ENCODE results near the gene TLN1.
A peak's percentile ranks its signal among the peaks of the same experiment; 100 is the strongest.

Gene TLN1

DNA sequence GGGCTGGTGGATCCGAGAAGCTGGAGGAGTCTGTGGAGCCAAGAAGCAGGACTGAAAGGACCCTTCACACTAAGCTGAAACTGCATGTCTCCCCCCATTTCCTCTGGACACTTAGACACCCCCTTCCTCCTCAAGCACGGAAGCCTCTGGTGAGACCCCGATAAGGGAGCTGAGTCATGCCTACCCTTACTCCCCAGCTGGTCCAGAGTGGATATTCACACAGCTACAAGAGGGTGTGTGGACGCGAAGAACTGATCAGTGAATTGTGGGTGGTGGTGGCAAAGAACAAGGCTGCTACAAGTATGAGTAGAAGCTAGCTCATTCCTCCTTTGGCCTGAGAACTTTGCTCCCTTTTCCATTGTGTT lies 4.3 kb downstream of the TLN1 start:
- no peak for DNase-seq

GRCh38 chr9:35726931-35727330 lies 5.1 kb downstream of the TLN1 start:
- peak; percentile 39 for DNase-seq

- no peak for DNase-seq
These were observed 6.6 kb downstream of the TLN1 start for GRCh38 chr9:35725362-35725761.

DNA sequence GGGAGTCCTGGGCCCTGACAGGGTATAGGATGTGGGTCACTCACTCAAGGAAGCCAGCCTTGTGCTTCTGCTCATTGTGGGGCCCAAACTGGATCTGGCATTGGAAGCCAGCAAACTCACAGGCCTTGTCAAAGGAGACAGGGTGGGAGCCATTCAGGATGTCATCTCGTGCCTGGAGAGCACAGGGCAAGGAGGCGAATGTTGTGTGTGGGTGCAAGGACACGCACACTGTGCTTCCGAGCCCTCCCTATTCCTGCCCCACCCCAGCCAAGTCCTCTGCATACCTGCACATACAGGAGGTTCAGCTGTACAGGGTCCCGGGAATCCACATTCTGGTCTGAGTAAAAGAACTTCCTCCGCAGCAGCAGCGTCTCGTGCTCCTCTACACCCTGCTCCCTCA lies 8.1 kb downstream of the TLN1 start:
- no peak for DNase-seq

DNA sequence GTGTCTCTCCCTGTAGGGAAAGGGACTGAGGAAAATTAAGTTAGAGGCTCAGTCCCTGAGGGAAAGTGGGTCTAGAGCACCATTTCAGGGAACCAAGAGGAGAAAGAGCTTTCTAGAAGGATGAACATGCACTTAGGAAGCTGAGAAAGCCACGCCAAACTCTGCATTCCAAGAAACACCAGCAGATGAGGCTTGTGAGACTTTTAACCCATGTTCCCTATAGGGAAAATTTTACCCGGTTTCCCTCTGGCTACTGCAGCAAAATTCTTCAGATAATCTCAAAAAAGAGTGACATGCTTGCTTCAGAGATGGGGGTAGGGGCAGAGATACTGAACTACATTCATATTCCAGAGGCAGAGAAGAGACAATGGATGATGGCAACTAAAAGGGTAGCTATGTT lies 8.6 kb downstream of the TLN1 start:
- DNase-seq: no peak

DNA sequence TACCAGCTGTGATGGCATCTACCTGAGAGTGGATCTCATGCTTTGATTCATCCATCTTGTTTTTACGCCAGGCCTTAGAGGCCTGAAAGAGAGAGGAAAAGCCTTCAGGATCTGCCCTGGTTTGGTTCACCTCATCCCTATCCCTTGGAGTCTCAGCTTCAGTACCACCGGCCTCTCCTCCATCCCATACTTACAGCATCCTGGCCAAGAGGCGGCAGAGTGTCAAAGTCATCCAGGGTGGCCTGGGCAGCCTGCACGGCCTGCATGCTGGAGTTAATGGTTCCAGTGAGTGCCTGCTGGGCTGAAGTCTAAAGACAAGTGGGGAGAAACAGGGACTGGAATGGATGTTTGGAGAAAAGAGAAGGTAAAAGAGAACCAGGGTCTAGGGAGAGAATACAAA lies 12.4 kb downstream of the TLN1 start:
- DNase-seq: no peak

DNA sequence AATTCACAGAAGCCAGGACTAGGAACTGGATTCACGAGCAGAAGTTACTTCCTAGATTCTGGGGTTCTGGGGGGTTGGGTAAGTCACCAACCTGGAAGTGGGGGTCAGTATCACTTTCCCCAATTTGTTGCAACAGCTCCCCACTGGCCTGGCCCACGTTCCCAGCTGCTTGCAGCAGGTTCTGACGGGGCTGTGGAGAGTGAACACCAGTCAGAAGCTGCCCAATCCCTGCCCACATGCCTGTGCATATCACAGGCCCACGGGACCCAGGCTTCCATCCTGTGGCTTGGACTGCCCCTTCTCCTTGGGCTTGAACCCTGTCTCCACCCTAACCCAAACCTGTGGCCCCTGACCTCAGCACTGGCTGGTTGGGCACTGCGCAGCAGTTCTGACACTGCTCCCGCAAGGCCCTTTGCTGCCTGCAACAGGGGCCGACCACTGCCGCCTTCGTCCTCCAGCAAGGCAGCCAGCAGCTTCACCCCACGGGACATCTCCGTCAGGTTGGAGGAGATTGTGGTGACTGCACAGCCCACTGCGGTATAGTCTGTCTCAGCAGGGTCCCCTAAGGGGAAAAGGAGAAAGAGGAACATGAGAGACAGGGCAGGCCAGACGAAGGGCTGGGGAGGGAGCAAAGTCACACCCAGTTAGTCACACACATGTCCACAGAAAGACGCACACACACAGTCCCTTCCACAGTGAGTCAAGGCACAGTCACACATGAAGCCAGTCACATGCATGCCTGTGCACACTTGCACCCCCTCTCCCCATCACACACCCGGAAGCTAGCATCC lies 13.1 kb downstream of the TLN1 start:
- no peak for DNase-seq

- DNase-seq: no peak
These were observed 14.7 kb downstream of the TLN1 start for GRCh38 chr9:35717132-35717870.

DNA sequence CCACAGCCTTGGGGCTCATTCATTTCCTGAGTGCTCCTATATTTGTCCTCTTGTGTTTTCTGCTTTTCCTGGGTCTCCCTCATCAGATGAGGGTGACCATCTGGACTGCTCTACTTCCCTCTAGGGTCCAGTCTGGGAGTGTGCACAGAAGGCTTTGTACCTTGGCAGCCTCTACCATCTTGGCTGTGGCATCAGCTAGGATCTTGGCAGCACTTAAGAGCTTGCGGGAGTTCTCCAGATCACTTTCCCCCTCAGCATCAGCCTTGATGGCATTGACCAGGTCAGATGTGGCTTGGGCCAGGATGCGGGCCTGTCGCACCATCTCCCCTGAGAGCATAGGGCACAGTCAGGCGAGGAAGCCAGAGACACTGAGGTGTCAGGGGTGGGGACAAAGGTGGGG lies 15.8 kb downstream of the TLN1 start:
- no peak for DNase-seq

DNA sequence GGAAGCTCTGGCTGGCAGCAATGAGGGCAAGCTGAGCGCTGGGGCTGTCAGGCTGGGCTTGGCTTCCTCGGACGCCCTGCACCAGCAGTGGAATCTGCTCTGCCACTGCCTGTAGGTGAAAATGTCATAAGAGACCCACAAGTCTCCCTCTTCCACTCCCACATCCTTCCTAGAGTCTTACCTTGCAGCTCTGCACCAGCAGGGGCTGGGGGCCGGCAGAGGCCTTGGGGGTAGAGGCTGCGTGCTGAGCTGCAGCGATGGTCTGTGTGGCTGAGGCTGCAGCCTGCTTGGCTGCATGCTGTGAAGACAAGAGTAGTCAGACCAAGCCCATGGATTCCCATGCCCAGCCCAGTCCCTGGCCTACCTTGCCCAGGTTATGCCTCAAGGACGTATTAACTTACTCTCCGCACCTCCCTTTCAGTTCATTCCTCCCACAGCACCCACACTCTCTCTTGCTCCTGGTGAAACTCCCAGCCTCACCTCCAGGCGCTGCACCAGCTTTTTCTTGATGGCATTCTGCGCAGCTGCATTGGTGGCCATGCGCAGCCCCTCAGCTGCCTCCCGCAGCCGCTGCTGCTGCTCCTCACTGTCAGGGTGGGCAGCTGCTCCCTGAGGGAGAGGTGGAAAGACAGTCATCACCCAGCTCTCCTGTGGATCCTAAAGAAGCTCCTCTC lies 17.3 kb downstream of the TLN1 start:
- no peak for DNase-seq

- DNase-seq: no peak
These were observed 17.9 kb downstream of the TLN1 start for GRCh38 chr9:35714123-35714522.

- no peak for DNase-seq
These were observed 18.4 kb downstream of the TLN1 start for GRCh38 chr9:35713578-35713977.

GRCh38 chr9:35712762-35713400 lies 19.1 kb downstream of the TLN1 start:
- DNase-seq: no peak

GRCh38 chr9:35711501-35712428 lies 20.2 kb downstream of the TLN1 start:
- no peak for DNase-seq

GRCh38 chr9:35710818-35711500 lies 21.0 kb downstream of the TLN1 start:
- DNase-seq: no peak

- DNase-seq: no peak
These were observed 23.8 kb downstream of the TLN1 start for GRCh38 chr9:35708146-35708545.

DNA sequence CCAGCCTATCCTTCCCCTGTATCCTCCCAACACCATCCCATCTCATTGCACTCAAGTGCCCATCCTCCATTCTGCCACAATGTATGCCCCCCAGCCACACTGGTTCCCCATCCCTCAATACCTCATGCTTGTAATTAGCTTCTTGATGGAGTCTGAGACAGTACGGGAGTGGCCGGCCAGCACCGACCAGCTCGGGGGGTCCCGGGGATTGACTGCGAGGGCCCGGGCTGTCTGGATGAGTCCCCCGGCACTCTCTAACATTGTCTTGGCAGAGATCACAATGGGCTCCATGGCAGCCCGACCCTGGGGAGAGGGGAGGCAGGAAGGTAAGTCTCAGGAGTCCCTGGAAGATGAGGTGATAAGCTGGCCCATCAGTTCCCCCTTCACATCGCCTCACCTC lies 25.0 kb downstream of the TLN1 start:
- DNase-seq: no peak

- no peak for DNase-seq
These were observed 26.1 kb downstream of the TLN1 start for GRCh38 chr9:35705836-35706430.

GRCh38 chr9:35705372-35705771 lies 26.6 kb downstream of the TLN1 start:
- no peak for DNase-seq

DNA sequence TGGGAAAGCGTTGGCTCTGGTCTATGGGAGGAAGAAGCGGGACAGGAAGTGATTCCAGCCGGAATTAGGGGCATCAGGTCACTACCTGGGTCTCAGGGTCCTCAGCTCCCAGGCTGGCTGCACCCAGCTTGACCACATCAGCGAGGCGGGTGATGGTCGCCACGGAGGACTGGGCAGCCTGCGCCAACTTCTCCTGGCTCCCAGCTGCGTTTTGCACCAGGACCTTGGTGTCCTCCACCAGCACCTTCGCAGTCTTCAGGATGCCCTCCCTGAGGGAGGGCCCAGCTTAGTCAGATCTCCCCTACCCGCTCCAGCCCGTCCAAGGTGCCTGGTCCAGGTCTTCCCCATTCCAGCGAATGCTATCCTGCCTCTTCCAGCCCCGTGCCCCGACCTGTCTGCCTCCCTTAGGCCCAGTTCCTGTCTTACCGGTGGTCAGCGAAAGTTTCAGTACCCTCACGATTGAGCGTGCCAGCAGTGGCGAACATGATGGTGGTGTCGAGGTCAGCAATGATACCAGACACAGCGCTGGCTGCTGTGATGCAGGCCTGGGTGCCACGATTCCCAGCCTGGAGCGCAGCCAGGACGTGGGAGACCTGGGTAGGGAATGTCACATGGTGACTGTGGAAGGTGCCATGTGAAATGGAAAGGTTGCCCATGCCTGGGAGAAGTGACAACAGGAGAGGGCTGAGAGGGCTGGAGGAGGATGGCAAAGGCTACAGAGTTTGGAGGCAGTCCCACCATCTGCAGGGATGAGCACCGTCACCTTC lies 27.9 kb downstream of the TLN1 start:
- DNase-seq: no peak

DNA sequence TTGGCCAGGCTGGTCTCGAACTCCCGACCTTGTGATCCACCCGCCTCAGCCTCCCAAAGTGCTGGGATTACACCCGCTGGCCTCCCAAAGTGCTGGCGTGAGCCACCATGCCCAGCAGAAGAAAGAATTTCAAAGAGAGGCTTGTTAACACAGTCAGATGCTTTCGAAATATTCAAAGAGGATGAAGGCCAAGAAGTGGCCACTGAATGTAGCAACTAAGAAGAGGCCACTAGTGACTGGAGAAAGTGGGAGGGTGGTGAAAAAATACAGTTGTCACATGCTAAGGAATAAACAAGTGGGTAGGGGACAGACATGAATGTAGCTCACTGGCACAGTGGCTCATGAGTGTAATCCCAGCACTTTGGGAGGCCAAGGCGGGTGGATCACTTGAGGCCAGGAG lies 29.3 kb downstream of the TLN1 start:
- DNase-seq: no peak

Data from fibroblast of upper back skin (primary cell).